Activated CD4-positive, alpha-beta T cell treated with anti-CD3 and anti-CD28 coated beads for 36 hours (primary cell): ENCODE data around the gene PTPRT. TPM values are rescaled to one million over a fixed set of nuclear protein-coding genes. Genes with fewer than 3 reads are reported as not detected.
"Not testable (repeated sequence)": the region's sequence is repeated elsewhere in the genome, so short reads cannot be mapped to it uniquely, and the experiment has no call there.

Source experiments
- ATAC-seq: fragments of 200-7000 bp; cut with Tn5 transposase; one replicate; pipeline ENCODE4 v1.10.0; 2021; ENCODE audit warnings: mild to moderate bottlenecking, moderate library complexity
- CTCF ChIA-PET: fragments of 350-600 bp; sonication (Branson Sonifier 250); formaldehyde crosslinking; loops from one replicate; lab custom pipeline; 2021; ENCODE audit warnings: antibody characterized with exemption; lab: Charles Lee
- POLR2A ChIA-PET: fragments of 350-600 bp; sonication (Branson Sonifier 250); formaldehyde crosslinking; loops from one replicate; lab custom pipeline; 2021; ENCODE audit warnings: antibody characterized with exemption, inconsistent platforms; lab: Charles Lee
- DNase-seq: peaks from one replicate; pipeline ENCODE4 v3.0.0-alpha.2; 2020
- H3K27ac Mint-ChIP-seq: one replicate; pipeline ENCODE4 v1.8.0; 2021; ENCODE audit warnings: mixed read lengths
- H3K27me3 Mint-ChIP-seq: one replicate; pipeline ENCODE4 v1.8.0; 2021; ENCODE audit warnings: mixed read lengths
- H3K36me3 Mint-ChIP-seq: one replicate; pipeline ENCODE4 v1.8.0; 2021; ENCODE audit warnings: low read depth, mixed read lengths
- H3K4me1 Mint-ChIP-seq: one replicate; pipeline ENCODE4 v1.8.0; 2021; ENCODE audit warnings: mixed read lengths
- H3K4me3 Mint-ChIP-seq: one replicate; pipeline ENCODE4 v1.8.0; 2021; ENCODE audit warnings: mild to moderate bottlenecking, moderate library complexity, mixed read lengths
- H3K9me3 Mint-ChIP-seq: one replicate; pipeline ENCODE4 v1.8.0; 2021; ENCODE audit warnings: low read depth, mixed read lengths
- intact Hi-C, 2 experiments: fragments of 100-400 bp; cut with DNase I in 1 of 2; cut with micrococcal nuclease in 1 of 2; formaldehyde crosslinking; loops; one replicate each; pipeline versions ENCODE4 v1.14.2 to v1.15.1; 2022 to 2024; cut with DNase I, micrococcal nuclease
- total RNA-seq, 2 experiments: library from RNA; stranded (reverse); gene quantifications; one replicate each; pipeline ENCODE4 v1.2.3, GENCODE V29; 2021

Gene PTPRT
- total RNA-seq, 2 experiments from 2014 or later, result not detected

DNA sequence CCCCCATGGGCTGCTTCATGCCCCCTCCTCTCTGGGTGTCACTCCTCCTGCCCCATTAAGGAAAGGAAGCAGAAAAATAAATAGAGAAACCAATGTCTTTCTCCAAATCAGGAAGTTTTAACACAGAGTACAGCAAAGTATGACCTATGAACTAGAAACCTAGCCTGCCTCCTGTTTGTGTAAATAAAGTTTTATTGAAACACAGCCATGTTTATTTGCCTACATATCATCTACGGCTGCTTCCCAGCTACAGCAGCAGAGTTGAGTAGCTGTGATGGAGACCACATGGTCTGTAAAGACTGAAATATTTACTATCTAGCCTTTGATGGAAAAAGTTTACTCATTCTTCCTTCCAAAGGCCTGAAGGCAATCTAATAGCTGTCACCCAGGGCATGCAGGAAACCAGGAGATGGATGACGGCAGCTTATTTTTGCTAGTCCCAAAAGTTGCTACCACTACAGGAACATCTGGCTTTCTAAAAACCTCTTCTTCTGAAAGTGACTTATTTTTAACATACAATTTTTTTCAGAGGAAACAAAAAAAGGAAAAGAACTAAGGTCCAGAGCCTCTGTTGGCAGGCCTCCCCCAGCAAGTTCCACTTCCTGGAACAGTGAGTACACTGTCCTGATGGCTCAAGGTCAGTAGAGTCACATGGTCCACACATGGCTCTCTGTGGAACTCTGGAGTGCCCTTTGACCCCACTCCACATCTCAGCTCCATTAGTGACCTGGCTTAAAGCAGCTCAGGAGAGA lies 287.8 kb downstream of the PTPRT start:
- no peaks in the 10 kb centered on the region for H3K36me3 Mint-ChIP-seq
- ChIA-PET CTCF (no interaction called here), POLR2A (no interaction called here)
- intact Hi-C loops, result no loop called here
- no peaks in the 10 kb centered on the region for H3K9me3 Mint-ChIP-seq
- no peak for ATAC-seq
- H3K4me3 Mint-ChIP-seq, result no peak overlapping the region
- no peaks in the 10 kb centered on the region for H3K27me3 Mint-ChIP-seq
- H3K27ac Mint-ChIP-seq, result no peak overlapping the region
- H3K4me1 Mint-ChIP-seq, result no peaks in the 10 kb centered on the region
- no peak for DNase-seq

DNA sequence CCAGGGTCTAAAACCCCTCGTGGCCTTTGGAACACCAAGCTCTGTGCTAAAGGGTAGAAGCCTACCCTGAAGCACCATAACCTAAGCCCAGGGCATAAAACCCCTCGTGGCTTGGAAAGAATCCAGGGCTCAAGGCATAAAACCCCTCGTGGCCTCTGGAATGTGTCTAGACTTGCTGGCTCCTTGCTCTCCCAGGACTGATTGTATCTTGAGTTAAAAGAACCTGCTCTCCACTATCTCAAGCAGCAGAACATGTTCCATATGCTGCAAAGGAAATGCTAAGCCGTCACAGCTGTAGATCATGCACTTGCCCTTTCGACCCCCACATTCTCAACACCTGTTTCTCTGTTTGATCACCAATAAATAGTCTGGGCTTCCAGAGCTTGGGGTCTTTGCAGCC lies 288.9 kb downstream of the PTPRT start:
- H3K36me3 Mint-ChIP-seq, H3K9me3 Mint-ChIP-seq, ATAC-seq, H3K27me3 Mint-ChIP-seq, H3K4me1 Mint-ChIP-seq, CTCF ChIA-PET, DNase-seq, POLR2A ChIA-PET, H3K4me3 Mint-ChIP-seq, H3K27ac Mint-ChIP-seq, intact Hi-C loops: not testable (repeated sequence)

DNA sequence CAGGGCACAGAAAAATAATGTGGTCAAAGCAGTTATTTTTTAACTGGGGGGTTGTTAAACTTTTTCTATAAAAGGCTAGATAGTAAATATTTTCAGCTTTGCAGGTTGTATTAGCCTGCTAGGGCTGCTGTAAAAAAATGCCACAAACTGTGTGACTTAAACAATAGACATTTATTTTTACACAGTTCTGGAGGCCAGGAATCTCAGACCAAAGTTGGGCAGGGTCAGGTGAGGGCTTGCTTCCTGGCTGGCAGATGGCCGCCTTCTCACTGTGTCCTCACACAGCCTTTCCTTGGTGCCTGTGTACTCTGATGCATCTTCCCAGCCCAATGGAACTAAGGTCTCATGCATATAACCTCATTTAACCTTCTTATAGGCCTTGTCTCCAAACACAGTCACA lies 294.7 kb downstream of the PTPRT start:
- H3K27ac Mint-ChIP-seq, result no peak overlapping the region
- ChIA-PET CTCF (no interaction called here), POLR2A (no interaction called here)
- no peaks in the 10 kb centered on the region for H3K4me1 Mint-ChIP-seq
- H3K9me3 Mint-ChIP-seq, result peaks cover 6% of the 10 kb centered on the region
- H3K27me3 Mint-ChIP-seq, result no peaks in the 10 kb centered on the region
- DNase-seq, result no peak
- no peak for ATAC-seq
- no peaks in the 10 kb centered on the region for H3K36me3 Mint-ChIP-seq
- no peak overlapping the region for H3K4me3 Mint-ChIP-seq
- intact Hi-C loops, result no loop called here

DNA sequence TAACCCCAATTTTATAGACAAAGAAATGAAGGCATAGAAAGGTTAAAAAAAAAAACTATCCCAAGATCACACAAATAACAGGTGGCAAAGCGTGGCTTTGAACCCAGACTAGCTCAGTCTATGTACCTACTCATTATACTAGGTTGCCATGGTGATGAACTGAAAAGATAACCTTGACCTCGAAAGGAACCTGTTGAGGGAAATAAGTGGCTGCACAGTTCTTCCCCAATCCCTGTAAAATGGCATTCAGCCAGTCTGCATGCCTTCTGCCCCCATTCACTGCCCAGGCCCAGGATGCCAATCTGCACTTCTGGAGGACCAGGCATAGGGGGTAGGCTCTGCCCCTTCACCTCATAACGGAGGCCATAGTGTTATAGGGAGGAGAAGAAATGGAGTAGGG lies 295.2 kb downstream of the PTPRT start:
- intact Hi-C loops, result no loop called here
- Mint-ChIP-seq H3K4me3 (no peak overlapping the region), H3K36me3 (no peaks in the 10 kb centered on the region), H3K27ac (no peak overlapping the region), H3K9me3 (peaks cover 6% of the 10 kb centered on the region), H3K4me1 (no peaks in the 10 kb centered on the region), H3K27me3 (no peaks in the 10 kb centered on the region)
- DNase-seq (no peak), ATAC-seq (no peak)
- ChIA-PET POLR2A (no interaction called here), CTCF (no interaction called here)

DNA sequence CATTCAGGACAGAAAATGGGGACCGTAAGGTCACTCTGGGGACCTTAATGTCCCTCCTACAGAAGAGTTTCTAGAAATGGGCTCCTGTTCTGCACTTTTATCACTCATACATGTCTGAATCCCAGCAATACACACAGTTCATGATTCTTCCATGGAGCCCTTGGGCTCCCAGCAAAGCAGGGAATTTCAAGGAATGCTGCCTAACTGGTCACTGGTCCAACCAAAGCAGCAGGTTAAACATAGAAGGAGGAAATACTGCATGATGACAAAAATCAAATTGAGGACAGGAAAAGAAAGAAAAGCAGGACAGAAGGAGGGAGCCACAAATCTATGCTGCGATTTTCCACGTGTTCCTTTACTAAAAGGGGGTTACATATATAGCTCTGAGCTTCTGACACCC lies 300.2 kb downstream of the PTPRT start:
- Mint-ChIP-seq H3K27ac (no peak overlapping the region), H3K4me1 (no peaks in the 10 kb centered on the region), H3K9me3 (peaks cover 6% of the 10 kb centered on the region), H3K4me3 (no peak overlapping the region), H3K27me3 (no peaks in the 10 kb centered on the region), H3K36me3 (no peaks in the 10 kb centered on the region)
- DNase-seq (no peak), ATAC-seq (no peak)
- CTCF ChIA-PET, result no interaction called here
- intact Hi-C loops, result loop anchor here in 1 of 2 experiments (10.0 kb wide), 1 partner anchor 65 kb away; no protein-coding TSS in a partner anchor
- POLR2A ChIA-PET, result no interaction called here

DNA sequence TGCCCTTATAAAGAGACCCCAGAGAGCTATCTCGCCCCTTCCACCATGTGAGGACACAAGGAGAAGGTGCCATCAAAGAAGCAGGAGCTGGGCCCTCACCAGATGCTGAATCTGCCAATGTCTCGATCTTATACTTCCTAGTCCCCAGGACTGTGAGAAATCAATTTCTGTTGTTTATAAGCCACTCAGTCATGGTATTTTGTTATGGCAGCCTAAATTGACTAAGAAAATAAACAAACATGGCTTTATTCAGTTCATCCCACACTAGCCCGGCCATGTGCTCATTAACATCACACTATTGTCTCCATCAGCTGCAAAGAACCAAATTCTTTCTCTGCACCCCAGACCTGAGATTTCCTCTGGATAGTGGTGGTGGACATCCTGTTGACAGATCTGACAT lies 302.4 kb downstream of the PTPRT start:
- H3K27me3 Mint-ChIP-seq, result no peaks in the 10 kb centered on the region
- no peak overlapping the region for H3K27ac Mint-ChIP-seq
- intact Hi-C loops, result loop anchor here in 1 of 2 experiments (10.0 kb wide), 1 partner anchor 62 kb away; no protein-coding TSS in a partner anchor
- ChIA-PET POLR2A (no interaction called here), CTCF (no interaction called here)
- H3K4me3 Mint-ChIP-seq, result no peak overlapping the region
- H3K4me1 Mint-ChIP-seq, result no peaks in the 10 kb centered on the region
- no peak for DNase-seq
- H3K36me3 Mint-ChIP-seq, result no peaks in the 10 kb centered on the region
- peaks cover 6% of the 10 kb centered on the region for H3K9me3 Mint-ChIP-seq
- no peak for ATAC-seq

DNA sequence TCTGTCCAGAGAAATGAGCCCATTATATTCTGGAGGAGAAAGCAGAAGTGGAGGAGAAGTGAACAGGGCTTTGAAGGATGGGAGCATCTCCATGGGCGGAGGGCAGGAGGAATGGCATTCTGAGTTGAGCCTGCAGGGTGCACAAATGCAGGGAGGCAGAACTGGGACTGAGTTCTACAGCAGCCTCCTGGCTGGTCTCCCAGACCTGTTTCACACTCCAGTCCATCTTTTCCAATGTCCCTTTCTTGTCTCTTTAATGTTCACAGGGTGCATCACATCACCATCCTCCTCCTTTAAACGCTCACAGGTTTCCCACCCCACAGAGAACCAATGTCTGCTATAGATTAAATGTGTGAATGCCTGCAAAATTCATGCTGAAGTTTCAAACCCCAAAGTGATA lies 302.9 kb downstream of the PTPRT start:
- Mint-ChIP-seq H3K4me1 (no peaks in the 10 kb centered on the region), H3K27ac (no peak overlapping the region), H3K36me3 (no peaks in the 10 kb centered on the region), H3K9me3 (peaks cover 6% of the 10 kb centered on the region), H3K27me3 (no peaks in the 10 kb centered on the region), H3K4me3 (no peak overlapping the region)
- no peak for ATAC-seq
- ChIA-PET POLR2A (no interaction called here), CTCF (no interaction called here)
- DNase-seq, result no peak
- intact Hi-C loops, result loop anchor here in 1 of 2 experiments (10.0 kb wide), 1 partner anchor 62 kb away; no protein-coding TSS in a partner anchor

DNA sequence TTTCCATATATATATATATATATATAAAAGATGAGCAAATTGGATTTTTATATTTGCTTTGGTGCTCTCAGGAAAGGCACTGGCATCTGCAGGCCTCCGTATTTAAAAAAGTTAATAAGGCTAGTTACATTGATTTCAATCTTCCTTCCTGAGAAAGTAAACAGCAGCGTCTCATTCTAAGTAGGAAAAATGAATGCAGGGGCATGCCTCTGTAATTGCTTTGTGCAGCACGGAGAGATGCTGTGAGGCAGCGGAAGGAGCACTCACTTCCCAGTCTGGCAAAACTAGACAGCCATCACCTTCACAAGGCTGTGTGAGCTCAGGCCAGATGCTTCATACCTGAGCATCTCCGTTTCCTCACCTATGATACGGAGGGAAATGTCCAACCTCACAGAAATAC lies 303.7 kb downstream of the PTPRT start:
- intact Hi-C loops, result loop anchor here in 1 of 2 experiments (10.0 kb wide), 1 partner anchor 61 kb away; no protein-coding TSS in a partner anchor
- POLR2A ChIA-PET, result no interaction called here
- Mint-ChIP-seq H3K4me1 (no peaks in the 10 kb centered on the region), H3K27me3 (no peaks in the 10 kb centered on the region), H3K36me3 (no peaks in the 10 kb centered on the region), H3K4me3 (no peak overlapping the region), H3K27ac (no peak overlapping the region), H3K9me3 (peaks cover 2% of the 10 kb centered on the region)
- DNase-seq (no peak), ATAC-seq (no peak)
- CTCF ChIA-PET, result no interaction called here

DNA sequence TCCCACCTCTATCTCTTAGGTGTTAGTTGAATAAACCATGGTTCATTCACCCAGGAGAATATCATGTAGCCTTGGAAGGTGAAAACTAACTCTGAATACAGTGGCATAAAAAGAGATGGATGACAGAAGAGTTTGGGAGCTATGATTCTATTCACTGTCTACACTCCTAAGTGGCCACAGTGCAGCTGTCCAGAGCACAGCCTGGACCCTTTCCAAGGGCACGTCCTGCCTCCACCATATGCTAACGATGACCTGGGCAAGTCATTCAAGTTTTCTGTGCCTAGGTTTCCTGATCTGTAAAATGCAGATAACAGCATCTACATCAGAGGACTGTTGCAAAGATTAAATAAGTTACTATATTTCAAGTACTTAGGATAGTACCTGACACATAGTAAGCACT lies 314.1 kb downstream of the PTPRT start:
- Mint-ChIP-seq H3K9me3 (no peaks in the 10 kb centered on the region), H3K27ac (no peak overlapping the region), H3K4me1 (no peaks in the 10 kb centered on the region), H3K4me3 (no peak overlapping the region), H3K27me3 (no peaks in the 10 kb centered on the region), H3K36me3 (no peaks in the 10 kb centered on the region)
- POLR2A ChIA-PET, result interaction anchor here (0.6 kb wide), 1 partner anchor 126 kb away, joined by 8 read pairs; no protein-coding TSS in a partner anchor
- ATAC-seq (no peak), DNase-seq (no peak)
- intact Hi-C loops, result no loop called here
- CTCF ChIA-PET, result no interaction called here

DNA sequence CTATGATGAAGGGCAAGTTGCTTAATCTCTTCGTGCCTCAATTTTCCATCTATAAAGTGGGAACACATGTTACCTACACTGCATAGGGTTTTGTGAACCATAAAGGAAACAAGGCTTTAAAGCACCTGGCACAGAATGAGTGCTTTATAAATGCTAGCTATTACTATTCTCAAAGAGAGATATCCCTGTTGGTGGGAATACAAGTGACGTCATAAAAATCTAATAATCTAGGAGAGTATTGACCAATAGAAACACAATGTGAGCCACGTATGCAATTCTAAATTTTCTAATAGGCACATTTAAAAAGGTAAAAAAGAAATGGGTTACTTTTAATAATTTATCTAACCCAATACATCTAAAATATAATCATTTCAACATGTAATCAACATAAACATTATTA lies 316.4 kb downstream of the PTPRT start:
- no peaks in the 10 kb centered on the region for H3K9me3 Mint-ChIP-seq
- POLR2A ChIA-PET, result no interaction called here
- ATAC-seq (no peak), DNase-seq (no peak)
- no peaks in the 10 kb centered on the region for H3K36me3 Mint-ChIP-seq
- no peak overlapping the region for H3K4me3 Mint-ChIP-seq
- H3K4me1 Mint-ChIP-seq, result no peaks in the 10 kb centered on the region
- H3K27me3 Mint-ChIP-seq, result no peaks in the 10 kb centered on the region
- intact Hi-C loops, result no loop called here
- no peak overlapping the region for H3K27ac Mint-ChIP-seq
- CTCF ChIA-PET, result no interaction called here

DNA sequence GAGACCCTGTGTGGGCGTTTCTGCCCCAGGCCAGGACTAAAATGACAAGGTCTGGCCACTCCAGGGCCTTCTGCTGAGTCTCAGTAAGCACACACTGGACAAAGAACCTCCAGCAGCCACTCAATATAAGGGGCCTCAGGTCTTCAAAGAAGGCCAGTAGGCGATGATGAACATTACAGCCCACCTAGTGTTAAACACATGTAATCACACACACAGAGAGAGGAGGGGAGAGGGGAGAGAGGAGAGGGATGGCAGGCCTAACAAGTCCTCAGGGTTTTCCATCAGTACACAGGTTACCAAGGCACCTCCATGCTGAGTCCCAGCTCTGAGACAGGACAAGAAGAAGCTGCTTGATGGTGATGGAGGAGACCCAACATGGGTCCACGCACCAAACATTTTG lies 325.6 kb downstream of the PTPRT start:
- no peak for DNase-seq
- H3K36me3 Mint-ChIP-seq, result no peaks in the 10 kb centered on the region
- H3K4me3 Mint-ChIP-seq, result no peak overlapping the region
- ChIA-PET POLR2A (no interaction called here), CTCF (no interaction called here)
- no peaks in the 10 kb centered on the region for H3K4me1 Mint-ChIP-seq
- no peak for ATAC-seq
- intact Hi-C loops, result no loop called here
- H3K9me3 Mint-ChIP-seq, result no peaks in the 10 kb centered on the region
- peaks cover 2% of the 10 kb centered on the region for H3K27me3 Mint-ChIP-seq
- H3K27ac Mint-ChIP-seq, result no peak overlapping the region

DNA sequence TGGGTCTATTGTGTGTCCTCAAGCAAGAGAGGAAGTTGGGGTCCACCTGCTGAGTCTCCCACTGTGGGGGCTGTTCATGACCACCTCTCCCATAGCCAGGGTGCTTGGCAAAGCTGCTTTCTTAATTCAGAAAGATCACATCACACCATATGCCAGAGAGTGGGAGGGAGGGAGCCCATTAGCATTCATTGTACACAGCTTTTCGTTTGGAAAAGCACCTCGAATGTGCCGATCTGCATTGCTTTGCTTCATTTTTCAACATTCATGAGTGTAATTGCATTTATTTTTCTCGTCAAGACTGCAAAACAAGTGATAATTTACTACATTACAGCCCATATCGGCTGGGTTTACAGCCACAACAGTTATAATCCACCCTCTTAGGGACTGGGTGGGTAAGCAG lies 327.3 kb downstream of the PTPRT start:
- ATAC-seq, result no peak
- Mint-ChIP-seq H3K4me1 (no peaks in the 10 kb centered on the region), H3K27ac (no peak overlapping the region), H3K9me3 (no peaks in the 10 kb centered on the region), H3K36me3 (no peaks in the 10 kb centered on the region), H3K4me3 (no peak overlapping the region), H3K27me3 (peaks cover 2% of the 10 kb centered on the region)
- ChIA-PET CTCF (no interaction called here), POLR2A (no interaction called here)
- DNase-seq, result no peak
- intact Hi-C loops, result no loop called here
